ENCODE measurements around the gene LRRC8B.

LRRC8B gene

DNA sequence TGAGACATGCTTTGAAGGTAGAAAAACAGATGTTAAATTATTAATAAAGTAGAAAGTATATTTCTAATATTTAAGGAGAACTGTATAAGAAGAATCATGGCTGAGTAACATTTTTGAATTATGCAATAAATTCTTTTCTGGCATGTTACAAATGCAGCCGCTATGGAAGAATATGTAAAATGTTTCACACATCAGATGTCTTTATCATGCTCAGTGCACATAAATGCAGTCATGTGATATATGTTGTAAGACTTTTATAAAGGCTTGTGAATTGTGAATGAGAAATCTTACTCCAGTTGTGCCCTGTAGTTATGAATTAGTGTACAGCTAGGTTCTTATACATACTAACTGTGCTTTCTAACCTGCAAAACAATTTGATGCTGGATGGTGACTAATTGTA is 53.5 kb downstream of the LRRC8B start:
- TF ChIP-seq, protein P1, sequence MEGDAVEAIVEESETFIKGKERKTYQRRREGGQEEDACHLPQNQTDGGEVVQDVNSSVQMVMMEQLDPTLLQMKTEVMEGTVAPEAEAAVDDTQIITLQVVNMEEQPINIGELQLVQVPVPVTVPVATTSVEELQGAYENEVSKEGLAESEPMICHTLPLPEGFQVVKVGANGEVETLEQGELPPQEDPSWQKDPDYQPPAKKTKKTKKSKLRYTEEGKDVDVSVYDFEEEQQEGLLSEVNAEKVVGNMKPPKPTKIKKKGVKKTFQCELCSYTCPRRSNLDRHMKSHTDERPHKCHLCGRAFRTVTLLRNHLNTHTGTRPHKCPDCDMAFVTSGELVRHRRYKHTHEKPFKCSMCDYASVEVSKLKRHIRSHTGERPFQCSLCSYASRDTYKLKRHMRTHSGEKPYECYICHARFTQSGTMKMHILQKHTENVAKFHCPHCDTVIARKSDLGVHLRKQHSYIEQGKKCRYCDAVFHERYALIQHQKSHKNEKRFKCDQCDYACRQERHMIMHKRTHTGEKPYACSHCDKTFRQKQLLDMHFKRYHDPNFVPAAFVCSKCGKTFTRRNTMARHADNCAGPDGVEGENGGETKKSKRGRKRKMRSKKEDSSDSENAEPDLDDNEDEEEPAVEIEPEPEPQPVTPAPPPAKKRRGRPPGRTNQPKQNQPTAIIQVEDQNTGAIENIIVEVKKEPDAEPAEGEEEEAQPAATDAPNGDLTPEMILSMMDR (IDR thresholded peaks at IDR 0.05; ENCODE audit: borderline replicate concordance, control extremely low read depth, extremely low read depth, insufficient read depth, missing control alignments): no peak
- no peak for DNase-seq (ENCODE audit: low spot score)
- in situ Hi-C loops (cut with MboI; ENCODE audit: low sequenced_read_pairs, unreplicated experiment): no loop called here

GRCh38 chr1:89578946-89579684 is 54.5 kb downstream of the LRRC8B start:
- no peak for DNase-seq (ENCODE audit: low spot score)
- in situ Hi-C loops (cut with MboI; ENCODE audit: low sequenced_read_pairs, unreplicated experiment): no loop called here
- TF ChIP-seq, protein P1 (IDR thresholded peaks at IDR 0.05; ENCODE audit: borderline replicate concordance, control extremely low read depth, extremely low read depth, insufficient read depth, missing control alignments): no peak

DNA sequence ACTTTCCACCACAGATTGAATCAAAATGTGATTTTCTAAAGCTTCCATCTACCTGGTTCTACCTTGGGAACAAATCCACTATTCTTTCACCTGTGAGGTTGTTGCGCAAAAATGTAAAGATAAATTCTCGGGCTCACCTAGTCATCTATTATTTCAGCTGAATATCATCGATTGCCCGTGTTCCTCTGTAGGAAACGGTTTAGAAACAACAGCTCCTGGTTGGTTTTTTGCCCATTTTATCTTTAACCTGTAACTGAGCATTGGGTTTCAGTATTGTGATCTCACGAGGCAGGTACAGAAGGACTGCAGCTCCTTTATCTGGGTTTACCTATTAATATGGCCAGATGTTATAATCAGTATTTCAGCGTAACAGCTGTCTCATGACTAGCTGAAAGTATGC is 55.4 kb downstream of the LRRC8B start:
- DNase-seq (ENCODE audit: low spot score): no peak
- in situ Hi-C loops (cut with MboI; ENCODE audit: low sequenced_read_pairs, unreplicated experiment): no loop called here

GRCh38 chr1:89581859-89582258 is 57.2 kb downstream of the LRRC8B start:
- TF ChIP-seq, protein P1 (IDR thresholded peaks at IDR 0.05; ENCODE audit: borderline replicate concordance, control extremely low read depth, extremely low read depth, insufficient read depth, missing control alignments): no peak
- no peak for DNase-seq (ENCODE audit: low spot score)
- in situ Hi-C loops (cut with MboI; ENCODE audit: low sequenced_read_pairs, unreplicated experiment): no loop called here

More for the DNA sequence above, 55.4 kb downstream of the LRRC8B start:
- TF ChIP-seq, protein P1 (IDR thresholded peaks at IDR 0.05; ENCODE audit: borderline replicate concordance, control extremely low read depth, extremely low read depth, insufficient read depth, missing control alignments): no peak

GRCh38 chr1:89582571-89582970 is 57.9 kb downstream of the LRRC8B start:
- in situ Hi-C loops (cut with MboI; ENCODE audit: low sequenced_read_pairs, unreplicated experiment): no loop called here
- TF ChIP-seq, protein P1 (IDR thresholded peaks at IDR 0.05; ENCODE audit: borderline replicate concordance, control extremely low read depth, extremely low read depth, insufficient read depth, missing control alignments): no peak
- no peak for DNase-seq (ENCODE audit: low spot score)

DNA sequence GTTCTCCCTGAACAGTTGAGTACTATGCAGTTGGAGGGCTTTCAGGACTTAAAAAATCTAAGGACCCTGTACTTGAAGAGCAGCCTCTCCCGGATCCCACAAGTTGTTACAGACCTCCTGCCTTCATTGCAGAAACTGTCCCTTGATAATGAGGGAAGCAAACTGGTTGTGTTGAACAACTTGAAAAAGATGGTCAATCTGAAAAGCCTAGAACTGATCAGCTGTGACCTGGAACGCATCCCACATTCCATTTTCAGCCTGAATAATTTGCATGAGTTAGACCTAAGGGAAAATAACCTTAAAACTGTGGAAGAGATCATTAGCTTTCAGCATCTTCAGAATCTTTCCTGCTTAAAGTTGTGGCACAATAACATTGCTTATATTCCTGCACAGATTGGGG is 59.6 kb downstream of the LRRC8B start:
- no peak for DNase-seq (ENCODE audit: low spot score)
- TF ChIP-seq, protein P1 (IDR thresholded peaks at IDR 0.05; ENCODE audit: borderline replicate concordance, control extremely low read depth, extremely low read depth, insufficient read depth, missing control alignments): no peak
- in situ Hi-C loops (cut with MboI; ENCODE audit: low sequenced_read_pairs, unreplicated experiment): no loop called here
